ENCODE measurements around the gene AK5. TPM values are rescaled to one million over a fixed set of nuclear protein-coding genes. Genes with fewer than 3 reads are reported as not detected.

Gene AK5
- total and polyA plus RNA-seq, 2 experiments from 2014 or later, result 8.8 to 12.2 TPM

- TF ChIP-seq, protein P1, sequence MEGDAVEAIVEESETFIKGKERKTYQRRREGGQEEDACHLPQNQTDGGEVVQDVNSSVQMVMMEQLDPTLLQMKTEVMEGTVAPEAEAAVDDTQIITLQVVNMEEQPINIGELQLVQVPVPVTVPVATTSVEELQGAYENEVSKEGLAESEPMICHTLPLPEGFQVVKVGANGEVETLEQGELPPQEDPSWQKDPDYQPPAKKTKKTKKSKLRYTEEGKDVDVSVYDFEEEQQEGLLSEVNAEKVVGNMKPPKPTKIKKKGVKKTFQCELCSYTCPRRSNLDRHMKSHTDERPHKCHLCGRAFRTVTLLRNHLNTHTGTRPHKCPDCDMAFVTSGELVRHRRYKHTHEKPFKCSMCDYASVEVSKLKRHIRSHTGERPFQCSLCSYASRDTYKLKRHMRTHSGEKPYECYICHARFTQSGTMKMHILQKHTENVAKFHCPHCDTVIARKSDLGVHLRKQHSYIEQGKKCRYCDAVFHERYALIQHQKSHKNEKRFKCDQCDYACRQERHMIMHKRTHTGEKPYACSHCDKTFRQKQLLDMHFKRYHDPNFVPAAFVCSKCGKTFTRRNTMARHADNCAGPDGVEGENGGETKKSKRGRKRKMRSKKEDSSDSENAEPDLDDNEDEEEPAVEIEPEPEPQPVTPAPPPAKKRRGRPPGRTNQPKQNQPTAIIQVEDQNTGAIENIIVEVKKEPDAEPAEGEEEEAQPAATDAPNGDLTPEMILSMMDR (conservative IDR thresholded peaks at IDR 0.05; ENCODE audit: low read depth in 2 of 2), result no peak
These were observed 130.4 kb downstream of the AK5 start (continued) for GRCh38 chr1:77412069-77412819.

GRCh38 chr1:77412820-77413530, 131.2 kb downstream of the AK5 start:
- no peak overlapping the region for H3K4me2 ChIP-seq
- no peaks in the 10 kb centered on the region for H3K27me3 ChIP-seq (ENCODE audit: insufficient read depth)
- Mint-ChIP-seq H3K9me3 (peaks cover 2% of the 10 kb centered on the region), H3K4me1 (peaks cover 17% of the 10 kb centered on the region), H3K36me3 (ENCODE audit: low read depth) (peaks cover 2% of the 10 kb centered on the region; the same call in 2 of the 3 replicates), H3K4me3 (no peak overlapping the region), H3K27me3 (ENCODE audit: insufficient read depth, low read depth, poor library complexity) (peaks cover 1% of the 10 kb centered on the region), H3K27ac (peak overlapping the region; percentile 39)
- H3K27ac ChIP-seq (ENCODE audit: low read depth), result no peak overlapping the region
- no peaks in the 10 kb centered on the region; the same call in 1 of the 2 replicates for H3F3A ChIP-seq (replicated peaks; ENCODE audit: low read depth)
- H2AFZ ChIP-seq, result no peak overlapping the region
- no peak overlapping the region for H3K4me3 ChIP-seq
- no peaks in the 10 kb centered on the region for H3K36me3 ChIP-seq (ENCODE audit: insufficient read depth)
- ATAC-seq (peak; percentile 83), DNase-seq (ENCODE audit: low spot score) (peak; percentile 63)
- H4K20me1 ChIP-seq (replicated peaks; ENCODE audit: insufficient read depth), result no peaks in the 10 kb centered on the region
- peaks cover 3% of the 10 kb centered on the region; the same call in 1 of the 2 replicates for H3K9me2 ChIP-seq (ENCODE audit: insufficient read depth)
- H3K79me2 ChIP-seq (replicated peaks; ENCODE audit: insufficient read depth), result no peaks in the 10 kb centered on the region
- TF ChIP-seq, protein P2, sequence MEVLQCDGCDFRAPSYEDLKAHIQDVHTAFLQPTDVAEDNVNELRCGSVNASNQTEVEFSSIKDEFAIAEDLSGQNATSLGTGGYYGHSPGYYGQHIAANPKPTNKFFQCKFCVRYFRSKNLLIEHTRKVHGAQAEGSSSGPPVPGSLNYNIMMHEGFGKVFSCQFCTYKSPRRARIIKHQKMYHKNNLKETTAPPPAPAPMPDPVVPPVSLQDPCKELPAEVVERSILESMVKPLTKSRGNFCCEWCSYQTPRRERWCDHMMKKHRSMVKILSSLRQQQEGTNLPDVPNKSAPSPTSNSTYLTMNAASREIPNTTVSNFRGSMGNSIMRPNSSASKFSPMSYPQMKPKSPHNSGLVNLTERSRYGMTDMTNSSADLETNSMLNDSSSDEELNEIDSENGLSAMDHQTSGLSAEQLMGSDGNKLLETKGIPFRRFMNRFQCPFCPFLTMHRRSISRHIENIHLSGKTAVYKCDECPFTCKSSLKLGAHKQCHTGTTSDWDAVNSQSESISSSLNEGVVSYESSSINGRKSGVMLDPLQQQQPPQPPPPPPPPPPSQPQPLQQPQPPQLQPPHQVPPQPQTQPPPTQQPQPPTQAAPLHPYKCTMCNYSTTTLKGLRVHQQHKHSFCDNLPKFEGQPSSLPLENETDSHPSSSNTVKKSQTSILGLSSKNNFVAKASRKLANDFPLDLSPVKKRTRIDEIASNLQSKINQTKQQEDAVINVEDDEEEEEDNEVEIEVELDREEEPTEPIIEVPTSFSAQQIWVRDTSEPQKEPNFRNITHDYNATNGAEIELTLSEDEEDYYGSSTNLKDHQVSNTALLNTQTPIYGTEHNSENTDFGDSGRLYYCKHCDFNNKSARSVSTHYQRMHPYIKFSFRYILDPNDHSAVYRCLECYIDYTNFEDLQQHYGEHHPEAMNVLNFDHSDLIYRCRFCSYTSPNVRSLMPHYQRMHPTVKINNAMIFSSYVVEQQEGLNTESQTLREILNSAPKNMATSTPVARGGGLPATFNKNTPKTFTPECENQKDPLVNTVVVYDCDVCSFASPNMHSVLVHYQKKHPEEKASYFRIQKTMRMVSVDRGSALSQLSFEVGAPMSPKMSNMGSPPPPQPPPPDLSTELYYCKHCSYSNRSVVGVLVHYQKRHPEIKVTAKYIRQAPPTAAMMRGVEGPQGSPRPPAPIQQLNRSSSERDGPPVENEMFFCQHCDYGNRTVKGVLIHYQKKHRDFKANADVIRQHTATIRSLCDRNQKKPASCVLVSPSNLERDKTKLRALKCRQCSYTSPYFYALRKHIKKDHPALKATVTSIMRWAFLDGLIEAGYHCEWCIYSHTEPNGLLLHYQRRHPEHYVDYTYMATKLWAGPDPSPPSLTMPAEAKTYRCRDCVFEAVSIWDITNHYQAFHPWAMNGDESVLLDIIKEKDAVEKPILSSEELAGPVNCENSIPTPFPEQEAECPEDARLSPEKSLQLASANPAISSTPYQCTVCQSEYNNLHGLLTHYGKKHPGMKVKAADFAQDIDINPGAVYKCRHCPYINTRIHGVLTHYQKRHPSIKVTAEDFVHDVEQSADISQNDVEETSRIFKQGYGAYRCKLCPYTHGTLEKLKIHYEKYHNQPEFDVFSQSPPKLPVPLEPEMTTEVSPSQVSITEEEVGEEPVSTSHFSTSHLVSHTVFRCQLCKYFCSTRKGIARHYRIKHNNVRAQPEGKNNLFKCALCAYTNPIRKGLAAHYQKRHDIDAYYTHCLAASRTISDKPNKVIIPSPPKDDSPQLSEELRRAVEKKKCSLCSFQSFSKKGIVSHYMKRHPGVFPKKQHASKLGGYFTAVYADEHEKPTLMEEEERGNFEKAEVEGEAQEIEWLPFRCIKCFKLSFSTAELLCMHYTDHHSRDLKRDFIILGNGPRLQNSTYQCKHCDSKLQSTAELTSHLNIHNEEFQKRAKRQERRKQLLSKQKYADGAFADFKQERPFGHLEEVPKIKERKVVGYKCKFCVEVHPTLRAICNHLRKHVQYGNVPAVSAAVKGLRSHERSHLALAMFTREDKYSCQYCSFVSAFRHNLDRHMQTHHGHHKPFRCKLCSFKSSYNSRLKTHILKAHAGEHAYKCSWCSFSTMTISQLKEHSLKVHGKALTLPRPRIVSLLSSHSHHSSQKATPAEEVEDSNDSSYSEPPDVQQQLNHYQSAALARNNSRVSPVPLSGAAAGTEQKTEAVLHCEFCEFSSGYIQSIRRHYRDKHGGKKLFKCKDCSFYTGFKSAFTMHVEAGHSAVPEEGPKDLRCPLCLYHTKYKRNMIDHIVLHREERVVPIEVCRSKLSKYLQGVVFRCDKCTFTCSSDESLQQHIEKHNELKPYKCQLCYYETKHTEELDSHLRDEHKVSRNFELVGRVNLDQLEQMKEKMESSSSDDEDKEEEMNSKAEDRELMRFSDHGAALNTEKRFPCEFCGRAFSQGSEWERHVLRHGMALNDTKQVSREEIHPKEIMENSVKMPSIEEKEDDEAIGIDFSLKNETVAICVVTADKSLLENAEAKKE (CRISPR knock-in tag; IDR thresholded peaks at IDR 0.05), result no peak
- TF ChIP-seq ZNF331 (CRISPR knock-in tag; IDR thresholded peaks at IDR 0.05; ENCODE audit: low read depth), result no peak
- no peak for TF ChIP-seq NANOG (IDR thresholded peaks at IDR 0.05; ENCODE audit: borderline replicate concordance)
- TF ChIP-seq, protein P1 (conservative IDR thresholded peaks at IDR 0.05; ENCODE audit: low read depth in 2 of 2), result no peak
- no peak for TF ChIP-seq CREB1 (CRISPR knock-in tag; IDR thresholded peaks at IDR 0.05; ENCODE audit: low read depth)
- TF ChIP-seq EZH2 (IDR thresholded peaks at IDR 0.05; ENCODE audit: low read depth, unreplicated experiment), result no peak
- TF ChIP-seq JUNB (IDR thresholded peaks at IDR 0.05; ENCODE audit: unreplicated experiment), result no peak
- no peak for TF ChIP-seq STAT1 (IDR thresholded peaks at IDR 0.05; ENCODE audit: unreplicated experiment)
- no peak for TF ChIP-seq POLR2AphosphoS5 (IDR thresholded peaks at IDR 0.05; ENCODE audit: low read depth)
- H3K4me1 ChIP-seq (ENCODE audit: insufficient read depth), result peaks cover 5% of the 10 kb centered on the region; the same call in 1 of the 2 replicates

Data from GM23338 (cell line).